ENCODE results near the gene RGS7.
A peak's percentile ranks its signal among the peaks of the same experiment; 100 is the strongest.
"Not testable (repeated sequence)": the region's sequence is repeated elsewhere in the genome, so short reads cannot be mapped to it uniquely, and the experiment has no call there.

The RGS7 gene

GRCh38 chr1:240739139-240739538, 617.9 kb downstream of the RGS7 start:
- no peaks in the 10 kb centered on the region for H3K4me1 ChIP-seq
- H3K36me3 ChIP-seq: no peaks in the 10 kb centered on the region
- H3K9me3 ChIP-seq: no peaks in the 10 kb centered on the region
- H3K4me3 ChIP-seq (ENCODE audit: low read depth, low read length): no peak overlapping the region
- H3K27me3 ChIP-seq: no peaks in the 10 kb centered on the region
- TF ChIP-seq CTCF (IDR thresholded peaks at IDR 0.05; ENCODE audit: low read depth, low read length): no peak
- DNase-seq: no peak

- Histone ChIP-seq H3K4me1 (no peaks in the 10 kb centered on the region), H3K4me3 (ENCODE audit: low read depth, low read length) (no peak overlapping the region), H3K36me3 (no peaks in the 10 kb centered on the region), H3K27me3 (no peaks in the 10 kb centered on the region), H3K9me3 (no peaks in the 10 kb centered on the region)
- no peak for TF ChIP-seq CTCF (IDR thresholded peaks at IDR 0.05; ENCODE audit: low read depth, low read length)
- DNase-seq: no peak
Observed at GRCh38 chr1:240737766-240738265, 619.2 kb downstream of the RGS7 start.

- no peaks in the 10 kb centered on the region for H3K9me3 ChIP-seq
- TF ChIP-seq CTCF (IDR thresholded peaks at IDR 0.05; ENCODE audit: low read depth, low read length): no peak
- DNase-seq: no peak
Observed at GRCh38 chr1:240737298-240737697, 619.7 kb downstream of the RGS7 start.

GRCh38 chr1:240734705-240735104, 622.3 kb downstream of the RGS7 start:
- not testable (repeated sequence) for DNase-seq

More at GRCh38 chr1:240737298-240737697, 619.7 kb downstream of the RGS7 start:
- H3K27me3 ChIP-seq: no peaks in the 10 kb centered on the region
- H3K36me3 ChIP-seq: no peaks in the 10 kb centered on the region
- no peak overlapping the region for H3K4me3 ChIP-seq (ENCODE audit: low read depth, low read length)
- H3K4me1 ChIP-seq: no peaks in the 10 kb centered on the region

DNA sequence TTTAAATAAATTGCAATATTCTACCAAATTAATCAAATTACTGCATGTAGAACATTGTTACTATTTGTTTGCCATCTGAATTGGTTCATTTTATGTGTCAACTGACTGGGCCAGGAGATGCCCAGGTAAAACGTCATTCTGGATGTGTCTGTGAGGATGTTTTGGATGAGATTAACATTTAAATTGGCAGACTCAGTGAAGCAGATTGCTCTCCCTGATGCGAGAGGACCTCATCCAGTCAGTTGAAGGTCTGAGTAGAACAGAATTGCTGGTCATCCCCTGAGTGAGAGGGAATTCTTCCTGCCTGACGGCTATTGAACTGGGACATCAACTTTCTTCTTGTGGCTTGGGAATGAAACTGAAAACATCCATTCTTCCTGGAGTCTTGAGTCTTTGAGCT, 623.0 kb downstream of the RGS7 start:
- H3K4me1 ChIP-seq: no peaks in the 10 kb centered on the region
- TF ChIP-seq CTCF (IDR thresholded peaks at IDR 0.05; ENCODE audit: low read depth, low read length): no peak
- no peaks in the 10 kb centered on the region for H3K36me3 ChIP-seq
- no peak for DNase-seq
- no peaks in the 10 kb centered on the region for H3K9me3 ChIP-seq
- H3K27me3 ChIP-seq: no peaks in the 10 kb centered on the region
- H3K4me3 ChIP-seq (ENCODE audit: low read depth, low read length): no peak overlapping the region

More at GRCh38 chr1:240734705-240735104, 622.3 kb downstream of the RGS7 start:
- H3K27me3 ChIP-seq; H3K9me3 ChIP-seq; H3K4me3 ChIP-seq (ENCODE audit: low read depth, low read length); H3K36me3 ChIP-seq; H3K4me1 ChIP-seq: not testable (repeated sequence)

DNA sequence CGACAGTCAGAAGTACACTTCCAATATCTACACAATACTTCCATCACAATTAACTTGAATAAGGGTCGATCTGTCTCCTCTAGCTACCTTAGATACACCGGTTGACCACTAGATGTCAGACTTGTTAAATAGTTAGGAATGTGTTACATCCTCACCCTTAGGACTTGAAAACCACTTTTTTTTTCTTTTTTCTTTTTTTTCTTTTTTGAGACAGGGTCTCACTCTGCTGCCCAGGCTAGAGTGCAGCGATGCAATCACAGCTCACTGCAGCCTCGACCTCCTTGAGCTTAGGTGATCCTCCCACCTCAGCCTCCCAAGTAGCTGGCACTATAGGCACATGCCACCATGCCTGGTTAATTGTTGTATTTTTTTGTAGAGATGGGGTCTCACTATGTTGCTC, 624.6 kb downstream of the RGS7 start:
- TF ChIP-seq CTCF (IDR thresholded peaks at IDR 0.05; ENCODE audit: low read depth, low read length): peak; percentile 66
- Histone ChIP-seq H3K4me1 (no peaks in the 10 kb centered on the region), H3K9me3 (no peaks in the 10 kb centered on the region), H3K27me3 (no peaks in the 10 kb centered on the region), H3K36me3 (no peaks in the 10 kb centered on the region), H3K4me3 (ENCODE audit: low read depth, low read length) (no peak overlapping the region)
- no peak for DNase-seq
